Naive B cell (primary cell): ENCODE results near the gene CEP112. TPM values are rescaled to one million over a fixed set of nuclear protein-coding genes. Genes with fewer than 3 reads are reported as not detected.
"Not testable (repeated sequence)": the region's sequence is repeated elsewhere in the genome, so short reads cannot be mapped to it uniquely, and the experiment has no call there.

ENCODE experiments used
- ATAC-seq, 2 donors: fragments of 150-1000 bp; cut with Tn5 transposase; 2 replicates each; pipeline ENCODE4 v1.10.0; 2021; ENCODE audit warnings: low read depth in 2 of 2, mild to moderate bottlenecking in 2 of 2, moderate library complexity in 2 of 2
- DNase-seq: peaks from one replicate; pipeline ENCODE4 v3.0.0; 2022
- H3K27ac Mint-ChIP-seq, 6 donors: one replicate each; pipeline ENCODE4 v1.8.0; 2020 to 2022; ENCODE audit warnings: mild to moderate bottlenecking in 6 of 6, mixed read lengths in 6 of 6, moderate library complexity in 5 of 6, inconsistent platforms in 2 of 6
- H3K27me3 Mint-ChIP-seq, 3 donors: one replicate each; pipeline ENCODE4 v1.8.0; 2021 to 2022; ENCODE audit warnings: mixed read lengths in 3 of 3, mild to moderate bottlenecking in 1 of 3
- H3K36me3 Mint-ChIP-seq, 2 donors: one replicate each; pipeline ENCODE4 v1.8.0; 2020 to 2022; ENCODE audit warnings: mixed read lengths in 2 of 2, inconsistent platforms in 1 of 2, mild to moderate bottlenecking in 1 of 2
- H3K4me1 Mint-ChIP-seq, 3 donors: one replicate each; pipeline ENCODE4 v1.8.0; 2020 to 2022; ENCODE audit warnings: mixed read lengths in 3 of 3, inconsistent platforms in 1 of 3, mild to moderate bottlenecking in 1 of 3, moderate library complexity in 1 of 3
- H3K4me3 Mint-ChIP-seq, 8 donors: one replicate each; pipeline ENCODE4 v1.8.0; 2020 to 2022; ENCODE audit warnings: mild to moderate bottlenecking in 8 of 8, mixed read lengths in 8 of 8, moderate library complexity in 8 of 8, inconsistent platforms in 2 of 8
- H3K9me3 Mint-ChIP-seq, 7 donors: one replicate each; pipeline ENCODE4 v1.8.0; 2020 to 2022; ENCODE audit warnings: mixed read lengths in 7 of 7, mild to moderate bottlenecking in 5 of 7, inconsistent platforms in 2 of 7, moderate library complexity in 1 of 7
- polyA plus RNA-seq, 6 donors: library from polyadenylated mRNA; unstranded; fragments of 300-500 nt; fragmentation: Illumina TruSeq; gene quantifications; one replicate each; pipeline ENCODE4 v1.2.3, GENCODE V29; 2021; ENCODE audit warnings: low read depth in 6 of 6

CEP112 gene
- polyA plus RNA-seq, 6 donors from 2014 or later, result 1.1 to 2.5 (median 1.6) TPM

- H3K36me3 Mint-ChIP-seq, result peaks cover 7 to 14% of the 10 kb centered on the region in 2 donors
- H3K27me3 Mint-ChIP-seq, result no peaks in the 10 kb centered on the region
- no peaks in the 10 kb centered on the region for H3K4me1 Mint-ChIP-seq
- peaks cover 4 to 38% (median 8%) of the 10 kb centered on the region in 7 donors for H3K9me3 Mint-ChIP-seq
- ATAC-seq, result no peak
- no peak overlapping the region for H3K4me3 Mint-ChIP-seq
- no peak for DNase-seq
- no peak overlapping the region for H3K27ac Mint-ChIP-seq
Measured at GRCh38 chr17:66115246-66115645, 76.7 kb downstream of the CEP112 start.

- Mint-ChIP-seq H3K9me3 (peaks cover 0 to 32% (median 4%) of the 10 kb centered on the region in 7 donors), H3K4me3 (no peak overlapping the region), H3K27ac (no peak overlapping the region), H3K4me1 (no peaks in the 10 kb centered on the region), H3K36me3 (peaks cover 7 to 10% of the 10 kb centered on the region in 2 donors), H3K27me3 (no peaks in the 10 kb centered on the region)
- ATAC-seq (no peak), DNase-seq (no peak)
Measured at GRCh38 chr17:66114609-66115008, 77.3 kb downstream of the CEP112 start.

- Mint-ChIP-seq H3K36me3 (peaks cover 0 to 7% of the 10 kb centered on the region in 2 donors), H3K27me3 (no peaks in the 10 kb centered on the region), H3K4me3 (no peak overlapping the region), H3K9me3 (peaks cover 4 to 18% (median 6%) of the 10 kb centered on the region in 7 donors), H3K27ac (no peak overlapping the region), H3K4me1 (no peaks in the 10 kb centered on the region)
- DNase-seq (no peak), ATAC-seq (no peak)
Measured at GRCh38 chr17:66107731-66108130, 84.2 kb downstream of the CEP112 start.

GRCh38 chr17:66098040-66098439 is 93.9 kb downstream of the CEP112 start:
- peaks cover 0 to 8% of the 10 kb centered on the region in 2 donors for H3K36me3 Mint-ChIP-seq
- no peaks in the 10 kb centered on the region for H3K27me3 Mint-ChIP-seq
- no peak overlapping the region for H3K27ac Mint-ChIP-seq
- H3K4me3 Mint-ChIP-seq, result no peak overlapping the region
- DNase-seq (no peak), ATAC-seq (no peak)
- peaks cover 3 to 14% (median 4%) of the 10 kb centered on the region in 7 donors for H3K9me3 Mint-ChIP-seq
- no peaks in the 10 kb centered on the region for H3K4me1 Mint-ChIP-seq

GRCh38 chr17:66094727-66095126 is 97.2 kb downstream of the CEP112 start:
- H3K36me3 Mint-ChIP-seq, result peaks cover 13 to 21% of the 10 kb centered on the region in 2 donors
- no peaks in the 10 kb centered on the region for H3K27me3 Mint-ChIP-seq
- no peak for ATAC-seq
- no peak overlapping the region for H3K4me3 Mint-ChIP-seq
- peaks cover 7 to 21% (median 10%) of the 10 kb centered on the region in 7 donors for H3K9me3 Mint-ChIP-seq
- H3K4me1 Mint-ChIP-seq, result peaks cover 0 to 4% (median 0%) of the 10 kb centered on the region in 3 donors
- no peak overlapping the region for H3K27ac Mint-ChIP-seq
- DNase-seq, result no peak

GRCh38 chr17:66091445-66092080 is 100.4 kb downstream of the CEP112 start:
- no peak for ATAC-seq

GRCh38 chr17:66089764-66090163 is 102.2 kb downstream of the CEP112 start:
- Mint-ChIP-seq H3K4me3 (no peak overlapping the region), H3K36me3 (peaks cover 25 to 30% of the 10 kb centered on the region in 2 donors), H3K4me1 (peaks cover 0 to 4% (median 0%) of the 10 kb centered on the region in 3 donors), H3K27ac (no peak overlapping the region), H3K9me3 (peaks cover 10 to 29% (median 15%) of the 10 kb centered on the region in 7 donors), H3K27me3 (no peaks in the 10 kb centered on the region)
- DNase-seq, result no peak
- no peak for ATAC-seq

More at GRCh38 chr17:66091445-66092080, 100.4 kb downstream of the CEP112 start:
- H3K9me3 Mint-ChIP-seq, result peaks cover 10 to 29% (median 15%) of the 10 kb centered on the region in 7 donors
- no peaks in the 10 kb centered on the region for H3K27me3 Mint-ChIP-seq
- H3K36me3 Mint-ChIP-seq, result peaks cover 25 to 30% of the 10 kb centered on the region in 2 donors
- DNase-seq, result no peak
- H3K4me3 Mint-ChIP-seq, result no peak overlapping the region
- peaks cover 0 to 4% (median 0%) of the 10 kb centered on the region in 3 donors for H3K4me1 Mint-ChIP-seq
- H3K27ac Mint-ChIP-seq, result no peak overlapping the region

- Mint-ChIP-seq H3K27me3 (no peaks in the 10 kb centered on the region), H3K27ac (peak overlapping the region in 1 of 6 donors; percentile 63), H3K4me1 (peaks cover 0 to 4% (median 0%) of the 10 kb centered on the region in 3 donors), H3K9me3 (peaks cover 10 to 31% (median 16%) of the 10 kb centered on the region in 7 donors), H3K36me3 (peaks cover 25 to 30% of the 10 kb centered on the region in 2 donors), H3K4me3 (no peak overlapping the region)
- DNase-seq, result no peak
- ATAC-seq, result no peak
Measured at GRCh38 chr17:66088173-66088572, 103.8 kb downstream of the CEP112 start.

- H3K36me3 Mint-ChIP-seq, result peaks cover 20 to 30% of the 10 kb centered on the region in 2 donors
- no peak overlapping the region for H3K27ac Mint-ChIP-seq
- ATAC-seq (no peak), DNase-seq (no peak)
- H3K4me3 Mint-ChIP-seq, result no peak overlapping the region
- peaks cover 10 to 29% (median 19%) of the 10 kb centered on the region in 7 donors for H3K9me3 Mint-ChIP-seq
- no peaks in the 10 kb centered on the region for H3K27me3 Mint-ChIP-seq
- no peaks in the 10 kb centered on the region for H3K4me1 Mint-ChIP-seq
Measured at GRCh38 chr17:66087073-66087472, 104.9 kb downstream of the CEP112 start.

GRCh38 chr17:66085221-66085620 is 106.7 kb downstream of the CEP112 start:
- Mint-ChIP-seq H3K4me3 (no peak overlapping the region), H3K4me1 (no peaks in the 10 kb centered on the region), H3K36me3 (peaks cover 14 to 15% of the 10 kb centered on the region in 2 donors), H3K27ac (no peak overlapping the region), H3K27me3 (no peaks in the 10 kb centered on the region), H3K9me3 (peaks cover 6 to 25% (median 19%) of the 10 kb centered on the region in 7 donors)
- ATAC-seq (no peak), DNase-seq (no peak)

- H3K27me3 Mint-ChIP-seq, H3K4me1 Mint-ChIP-seq: not testable (repeated sequence)
Measured at GRCh38 chr17:66080670-66081069, 111.3 kb downstream of the CEP112 start.

GRCh38 chr17:66076546-66077190 is 115.3 kb downstream of the CEP112 start:
- H3K4me3 Mint-ChIP-seq, result no peak overlapping the region
- H3K27me3 Mint-ChIP-seq, result no peaks in the 10 kb centered on the region

More at GRCh38 chr17:66080670-66081069, 111.3 kb downstream of the CEP112 start:
- not testable (repeated sequence) for DNase-seq, H3K4me3 Mint-ChIP-seq, H3K27ac Mint-ChIP-seq, H3K36me3 Mint-ChIP-seq, ATAC-seq
- peaks cover 0 to 13% (median 5%) of the 10 kb centered on the region in 7 donors for H3K9me3 Mint-ChIP-seq

GRCh38 chr17:66073384-66073783 is 118.5 kb downstream of the CEP112 start:
- no peak overlapping the region for H3K4me3 Mint-ChIP-seq
- no peaks in the 10 kb centered on the region for H3K27me3 Mint-ChIP-seq
- no peak overlapping the region for H3K27ac Mint-ChIP-seq
- H3K36me3 Mint-ChIP-seq, result peaks cover 0 to 7% of the 10 kb centered on the region in 2 donors
- peaks cover 0 to 4% (median 0%) of the 10 kb centered on the region in 7 donors for H3K9me3 Mint-ChIP-seq
- ATAC-seq (no peak), DNase-seq (no peak)
- no peaks in the 10 kb centered on the region for H3K4me1 Mint-ChIP-seq

More at GRCh38 chr17:66076546-66077190, 115.3 kb downstream of the CEP112 start:
- Mint-ChIP-seq H3K27ac (no peak overlapping the region), H3K4me1 (no peaks in the 10 kb centered on the region), H3K9me3 (peaks cover 0 to 14% (median 4%) of the 10 kb centered on the region in 7 donors), H3K36me3 (peaks cover 0 to 7% of the 10 kb centered on the region in 2 donors)
- no peak for ATAC-seq
- no peak for DNase-seq

GRCh38 chr17:66063686-66064085 is 128.2 kb downstream of the CEP112 start:
- H3K27ac Mint-ChIP-seq, result no peak overlapping the region
- ATAC-seq (no peak), DNase-seq (no peak)
- H3K36me3 Mint-ChIP-seq, result peaks cover 0 to 9% of the 10 kb centered on the region in 2 donors
- H3K4me3 Mint-ChIP-seq, result no peak overlapping the region
- no peaks in the 10 kb centered on the region for H3K27me3 Mint-ChIP-seq
- peaks cover 0 to 9% (median 4%) of the 10 kb centered on the region in 7 donors for H3K9me3 Mint-ChIP-seq
- H3K4me1 Mint-ChIP-seq, result no peaks in the 10 kb centered on the region
